ENCODE data around the gene PTPRM. TPM values are rescaled to one million over a fixed set of nuclear protein-coding genes. Genes with fewer than 3 reads are reported as not detected.

Gene PTPRM
- total and polyA plus RNA-seq, 2 donors (not counting 3 experiments of a cell fraction or from before 2014, with no cell fraction given): 37.4 to 43.7 TPM

GRCh38 chr18:7559709-7560319 is 7.3 kb upstream of the PTPRM start:
- POLR2A ChIA-PET: no interaction called here
- Histone ChIP-seq H3K4me3 (replicated peaks in 1 of 3; ENCODE audit: insufficient read depth in 1 of 3, low read depth in 1 of 3, low read length in 3 of 3) (no peak overlapping the region), H3K4me2 (ENCODE audit: insufficient read depth, low read length) (no peak overlapping the region), H3K36me3 (ENCODE audit: control insufficient read depth in 2 of 2, extremely low read depth in 1 of 2, insufficient read depth in 2 of 2, low read length in 2 of 2) (no peaks in the 10 kb centered on the region), H3K27me3 (ENCODE audit: control insufficient read depth in 2 of 2, insufficient read depth in 2 of 2, low read length in 2 of 2) (no peaks in the 10 kb centered on the region), H4K20me1 (replicated peaks; ENCODE audit: control insufficient read depth, extremely low read depth, insufficient read depth, low read length) (no peaks in the 10 kb centered on the region), H3K9me1 (replicated peaks; ENCODE audit: control insufficient read depth, extremely low read depth, insufficient read depth, low read length) (no peaks in the 10 kb centered on the region), H3K9ac (replicated peaks; ENCODE audit: extremely low read depth, insufficient read depth, low read length) (no peak overlapping the region), H3K9me3 (replicated peaks; ENCODE audit: control insufficient read depth, insufficient read depth, low read length) (no peaks in the 10 kb centered on the region), H3K27ac (ENCODE audit: insufficient read depth, low read depth, low read length) (no peak overlapping the region), H3K79me2 (ENCODE audit: control insufficient read depth, insufficient read depth, low read length) (no peaks in the 10 kb centered on the region), H2AFZ (ENCODE audit: low read depth, low read length) (no peak overlapping the region), H3K4me1 (ENCODE audit: control insufficient read depth, extremely low read depth, insufficient read depth, low read length) (peaks cover 22% of the 10 kb centered on the region)
- intact Hi-C loops (cut with micrococcal nuclease) (loop anchor here (2.0 kb wide), 1 partner anchor 189 kb away; no protein-coding TSS in a partner anchor), dilution Hi-C loops (cut with MboI; ENCODE audit: extremely low pct_ligation_motif_present, low sequenced_read_pairs) (no loop called here)
- no peak for TF ChIP-seq MAX (IDR thresholded peaks at IDR 0.05; ENCODE audit: insufficient read depth, insufficient read length)
- TF ChIP-seq POLR2AphosphoS5 (IDR thresholded peaks at IDR 0.05; ENCODE audit: insufficient read depth, low read depth, low read length): no peak
- TF ChIP-seq FOS (IDR thresholded peaks at IDR 0.05; ENCODE audit: borderline replicate concordance, insufficient read depth, low read length): no peak
- no peak for TF ChIP-seq MYC (IDR thresholded peaks at IDR 0.05; ENCODE audit: low read depth, low read length)
- TF ChIP-seq EZH2 (IDR thresholded peaks at IDR 0.05; ENCODE audit: borderline replicate concordance, low read depth, low read length, severe bottlenecking): no peak
- TF ChIP-seq CTCF (IDR thresholded peaks at IDR 0.05; ENCODE audit: extremely low read depth in 1 of 2, insufficient read depth in 1 of 2, low read depth in 1 of 2, low read length in 2 of 2): no peak
- no peak for TF ChIP-seq GATA2 (IDR thresholded peaks at IDR 0.05; ENCODE audit: insufficient read depth, insufficient read length, low read depth, low read length)
- TF ChIP-seq POLR2A (IDR thresholded peaks at IDR 0.05; ENCODE audit: low read depth, low read length): no peak
- TF ChIP-seq JUN (IDR thresholded peaks at IDR 0.05; ENCODE audit: borderline replicate concordance, insufficient read depth, insufficient read length, low read depth): no peak
- DNase-seq (ENCODE audit: low read depth, low spot score): no peak
- BruUV-seq (replicated peaks): no TSS peak
- CTCF ChIA-PET: interaction anchor here (1.5 kb wide), 1 partner anchor 7 kb away, joined by 12 read pairs; the partner anchor contains the start of gene PTPRM
- no peak for FAIRE-seq

Measured in endothelial cell of umbilical vein (primary cell).